ENCODE data around the gene KLHL24.

DNA sequence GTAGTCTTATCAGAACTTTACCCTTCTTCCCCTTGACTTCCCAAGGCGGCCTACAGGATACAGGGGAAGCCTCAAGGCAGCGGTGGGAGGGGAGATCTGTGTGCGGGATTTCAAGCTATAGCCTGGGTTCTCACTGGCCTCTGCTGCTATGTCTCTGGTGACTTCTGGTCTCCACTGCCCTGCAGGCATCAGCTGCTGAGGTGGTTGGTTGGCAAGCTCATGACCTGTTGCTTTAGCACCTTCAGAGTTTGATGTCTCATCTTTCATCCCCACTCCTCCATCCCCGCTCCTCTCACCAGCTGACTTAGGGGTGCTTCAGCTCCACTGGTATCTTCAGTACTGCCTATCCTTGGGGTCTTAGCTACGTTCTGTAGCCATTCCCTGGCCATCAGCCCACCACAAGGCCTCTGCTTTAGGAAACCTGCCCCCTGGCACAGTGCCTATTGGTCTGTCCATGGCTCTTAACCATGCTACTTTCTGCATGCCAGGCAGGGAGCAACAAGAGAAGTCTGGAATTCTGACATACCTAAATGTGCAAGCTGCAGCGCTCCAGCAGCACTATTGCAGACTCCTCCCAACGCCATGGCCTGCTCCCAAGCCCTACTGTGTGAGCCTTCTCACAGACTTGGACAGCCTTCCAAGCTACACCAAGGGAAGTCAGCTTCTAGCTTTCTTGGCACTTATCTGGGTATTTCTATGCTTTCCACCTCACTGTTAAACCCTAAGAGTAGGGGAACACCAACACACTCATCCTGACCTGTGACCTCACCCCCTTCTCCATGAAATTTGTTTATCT is 60.3 kb downstream of the KLHL24 start:
- TF ChIP-seq, protein P1, sequence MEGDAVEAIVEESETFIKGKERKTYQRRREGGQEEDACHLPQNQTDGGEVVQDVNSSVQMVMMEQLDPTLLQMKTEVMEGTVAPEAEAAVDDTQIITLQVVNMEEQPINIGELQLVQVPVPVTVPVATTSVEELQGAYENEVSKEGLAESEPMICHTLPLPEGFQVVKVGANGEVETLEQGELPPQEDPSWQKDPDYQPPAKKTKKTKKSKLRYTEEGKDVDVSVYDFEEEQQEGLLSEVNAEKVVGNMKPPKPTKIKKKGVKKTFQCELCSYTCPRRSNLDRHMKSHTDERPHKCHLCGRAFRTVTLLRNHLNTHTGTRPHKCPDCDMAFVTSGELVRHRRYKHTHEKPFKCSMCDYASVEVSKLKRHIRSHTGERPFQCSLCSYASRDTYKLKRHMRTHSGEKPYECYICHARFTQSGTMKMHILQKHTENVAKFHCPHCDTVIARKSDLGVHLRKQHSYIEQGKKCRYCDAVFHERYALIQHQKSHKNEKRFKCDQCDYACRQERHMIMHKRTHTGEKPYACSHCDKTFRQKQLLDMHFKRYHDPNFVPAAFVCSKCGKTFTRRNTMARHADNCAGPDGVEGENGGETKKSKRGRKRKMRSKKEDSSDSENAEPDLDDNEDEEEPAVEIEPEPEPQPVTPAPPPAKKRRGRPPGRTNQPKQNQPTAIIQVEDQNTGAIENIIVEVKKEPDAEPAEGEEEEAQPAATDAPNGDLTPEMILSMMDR (IDR thresholded peaks at IDR 0.05): no peak
- TF ChIP-seq POLR2AphosphoS5 (IDR thresholded peaks at IDR 0.05) (no peak), POLR2A (IDR thresholded peaks at IDR 0.05) (no peak)

All from sigmoid colon (tissue), 4 donors.